H9 (cell line): ENCODE results near the gene ARHGEF9. TPM values are rescaled to one million over a fixed set of nuclear protein-coding genes. Genes with fewer than 3 reads are reported as not detected.
A peak's percentile ranks its signal among the peaks of the same experiment; 100 is the strongest.

Experiments used
- DNase-seq: peaks from one replicate; pipeline ENCODE4 v3.0.0-alpha.2; 2017
- H2AFZ ChIP-seq: one replicate; pipeline ENCODE4 v1.6.1; 2013; ENCODE audit warnings: mild to moderate bottlenecking, low read length, control low read depth, moderate library complexity
- H2AK5ac ChIP-seq: 2 replicates; pipeline ENCODE4 v1.6.1; 2013; ENCODE audit warnings: low read length, control low read depth, mixed read lengths; ENCODE audit not compliant: insufficient read length
- H2BK120ac ChIP-seq: one replicate; pipeline ENCODE4 v1.6.1; 2013; ENCODE audit warnings: low read depth, mild to moderate bottlenecking, low read length, control low read depth, inconsistent platforms; ENCODE audit not compliant: poor library complexity, severe bottlenecking
- H2BK12ac ChIP-seq: 2 replicates; pipeline ENCODE4 v1.6.1; 2013; ENCODE audit warnings: low read length, control low read depth, mixed read lengths, low read depth; ENCODE audit not compliant: insufficient read length
- H2BK15ac ChIP-seq: 2 replicates; pipeline ENCODE4 v1.6.1; 2013; ENCODE audit warnings: low read depth, low read length, control low read depth
- H2BK20ac ChIP-seq: one replicate; pipeline ENCODE4 v1.6.1; 2013; ENCODE audit warnings: low read depth, mild to moderate bottlenecking, low read length, control low read depth, inconsistent platforms; ENCODE audit not compliant: poor library complexity, severe bottlenecking
- H2BK5ac ChIP-seq: 2 replicates; pipeline ENCODE4 v1.6.1; 2013; ENCODE audit warnings: low read length, control low read depth, mixed read lengths; ENCODE audit not compliant: insufficient read length
- H3K14ac ChIP-seq: 2 replicates; pipeline ENCODE4 v1.6.1; 2013; ENCODE audit warnings: low read length, control low read depth; ENCODE audit not compliant: insufficient read depth
- H3K18ac ChIP-seq: 2 replicates; pipeline ENCODE4 v1.6.1; 2013; ENCODE audit warnings: low read depth, mild to moderate bottlenecking, mixed read lengths, low read length, control low read depth; ENCODE audit not compliant: insufficient read length
- H3K23ac ChIP-seq: 2 replicates; pipeline ENCODE4 v1.6.1; 2013; ENCODE audit warnings: low read length, control low read depth, mixed read lengths, low read depth; ENCODE audit not compliant: insufficient read length
- H3K23me2 ChIP-seq: 2 replicates; pipeline ENCODE4 v1.6.1; 2013; ENCODE audit warnings: low read depth, mild to moderate bottlenecking, mixed read lengths, low read length, control low read depth; ENCODE audit not compliant: insufficient read length, poor library complexity, severe bottlenecking
- H3K27ac ChIP-seq: 2 replicates; pipeline ENCODE4 v1.5.1; 2013; ENCODE audit warnings: low read length, control low read depth, mixed read lengths, low read depth; ENCODE audit not compliant: insufficient read length
- H3K27me3 ChIP-seq: 2 replicates; pipeline ENCODE4 v1.6.1; 2013; ENCODE audit warnings: low read length, control low read depth, inconsistent platforms; ENCODE audit not compliant: insufficient read depth
- H3K4ac ChIP-seq: 2 replicates; pipeline ENCODE4 v1.6.1; 2013; ENCODE audit warnings: low read depth, mild to moderate bottlenecking, control low read depth, inconsistent platforms, low read length, moderate library complexity
- H3K4me1 ChIP-seq: 2 replicates; pipeline ENCODE4 v1.6.1; 2013; ENCODE audit warnings: low read length, control low read depth, inconsistent platforms; ENCODE audit not compliant: insufficient read depth
- H3K4me2 ChIP-seq: 2 replicates; pipeline ENCODE4 v1.6.1; 2013; ENCODE audit warnings: low read length, control low read depth, mixed read lengths; ENCODE audit not compliant: insufficient read length, insufficient read depth
- H3K56ac ChIP-seq: 2 replicates; pipeline ENCODE4 v1.6.1; 2013; ENCODE audit warnings: low read depth, mild to moderate bottlenecking, mixed read lengths, low read length, control low read depth; ENCODE audit not compliant: insufficient read length
- H3K79me1 ChIP-seq: 2 replicates; pipeline ENCODE4 v1.6.1; 2013; ENCODE audit warnings: low read depth, mild to moderate bottlenecking, moderate library complexity, low read length, control low read depth, inconsistent platforms; ENCODE audit not compliant: insufficient read depth, poor library complexity, severe bottlenecking
- H3K79me2 ChIP-seq: 2 replicates; pipeline ENCODE4 v1.6.1; 2013; ENCODE audit warnings: low read length, control low read depth, inconsistent platforms; ENCODE audit not compliant: insufficient read depth
- H3K9ac ChIP-seq: 2 replicates; pipeline ENCODE4 v1.6.1; 2013; ENCODE audit warnings: low read length, control low read depth, mixed read lengths; ENCODE audit not compliant: insufficient read length; ENCODE audit errors: extremely low read depth
- H3K9me3 ChIP-seq: one replicate; pipeline ENCODE4 v1.6.1; 2013; ENCODE audit warnings: low read depth, low read length, inconsistent platforms; ENCODE audit not compliant: control insufficient read depth
- H3T11ph ChIP-seq: one replicate; pipeline ENCODE4 v1.6.1; 2013; ENCODE audit warnings: mild to moderate bottlenecking, low read length, control low read depth, inconsistent platforms
- H4K20me1 ChIP-seq: one replicate; pipeline ENCODE4 v1.6.1; 2013; ENCODE audit not compliant: control insufficient read depth, insufficient read length, insufficient read depth
- H4K5ac ChIP-seq: 2 replicates; pipeline ENCODE4 v1.6.1; 2013; ENCODE audit warnings: low read depth, mild to moderate bottlenecking, mixed read lengths, low read length, control low read depth; ENCODE audit not compliant: insufficient read length
- H4K8ac ChIP-seq: replicated peaks from 2 replicates; pipeline ENCODE4 v1.6.1; 2013; ENCODE audit warnings: low read length, control low read depth, mixed read lengths, low read depth; ENCODE audit not compliant: insufficient read length
- H4K91ac ChIP-seq: 2 replicates; pipeline ENCODE4 v1.6.1; 2013; ENCODE audit warnings: low read depth, mild to moderate bottlenecking, moderate library complexity, mixed read lengths, low read length, control low read depth; ENCODE audit not compliant: insufficient read length
- H3K27ac Mint-ChIP-seq, 3 experiments: 2 replicates in 2 of 3; 3 replicates in 1 of 3; pipeline ENCODE4 v1.8.0; 2020 to 2021; ENCODE audit warnings: mixed read lengths in 3 of 3, mild to moderate bottlenecking in 1 of 3, moderate library complexity in 1 of 3
- H3K27me3 Mint-ChIP-seq: 2 replicates; pipeline ENCODE4 v1.8.0; 2021; ENCODE audit warnings: low read depth, mild to moderate bottlenecking, moderate library complexity, mixed read lengths
- H3K36me3 Mint-ChIP-seq, 3 experiments: 2 replicates in 2 of 3; 3 replicates in 1 of 3; pipeline ENCODE4 v1.8.0; 2020 to 2021; ENCODE audit warnings: low read depth in 3 of 3, mixed read lengths in 3 of 3; ENCODE audit not compliant: insufficient read depth in 1 of 3
- H3K4me1 Mint-ChIP-seq, 2 experiments: 2 replicates each; pipeline ENCODE4 v1.8.0; 2020; ENCODE audit warnings: mixed read lengths in 2 of 2
- H3K4me3 Mint-ChIP-seq, 2 experiments: 2 replicates in 1 of 2; 3 replicates in 1 of 2; pipeline ENCODE4 v1.8.0; 2020 to 2021; ENCODE audit warnings: mild to moderate bottlenecking in 2 of 2, mixed read lengths in 2 of 2, moderate library complexity in 1 of 2
- H3K9me3 Mint-ChIP-seq, 2 experiments: 2 replicates in 1 of 2; 3 replicates in 1 of 2; pipeline ENCODE4 v1.8.0; 2020; ENCODE audit warnings: mild to moderate bottlenecking in 2 of 2, mixed read lengths in 2 of 2, moderate library complexity in 1 of 2
- WGBS: extraction: QIAGEN DNeasy Blood & Tissue Kit; methylation state at CpG from one replicate; pipeline ENCODE4 v1.1.7; 2013; ENCODE audit warnings: missing lambda C conversion rate, low lambda C conversion rate, mixed read lengths; ENCODE audit not compliant: insufficient read length; ENCODE audit errors: extremely low coverage; 5-methylcytosine and 5-hydroxymethylcytosine counted together
- total RNA-seq: library from RNA; stranded (reverse); gene quantifications from 2 replicates; pipeline ENCODE4 v1.2.1, GENCODE V29; 2021
- TF ChIP-seq, protein P1 (sequence below): fragments of 200-600 bp; sonication (generic); conservative IDR thresholded peaks from 3 replicates; pipeline ENCODE4 v1.8.0; 2021; ENCODE audit warnings: antibody characterized with exemption, mild to moderate bottlenecking

Gene ARHGEF9
- total RNA-seq, 1 experiment from 2014 or later, result 26.4 TPM

DNA sequence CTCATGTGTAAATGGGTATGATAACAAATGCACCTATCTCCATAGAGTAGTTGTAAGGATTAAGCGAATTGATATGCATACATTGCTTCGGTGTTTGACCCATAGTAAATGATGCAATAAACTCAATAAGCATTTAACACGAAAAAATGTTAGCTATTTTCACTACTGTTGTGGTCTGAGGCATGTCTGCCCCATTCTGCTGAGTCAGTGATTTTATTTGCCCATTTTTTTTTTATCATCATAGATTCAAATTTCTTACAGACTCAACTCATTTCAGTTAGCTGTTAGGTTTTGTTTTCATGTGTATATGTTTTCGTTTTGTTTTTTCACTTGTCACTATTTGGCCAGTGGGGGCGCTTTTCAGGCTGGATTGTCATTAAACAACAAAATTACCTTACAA lies 27.8 kb upstream of the ARHGEF9 start:
- H3K27me3 Mint-ChIP-seq, result no peaks in the 10 kb centered on the region
- WGBS, result no CpG with 5 or more reads among the region's 5 CpGs
- Histone ChIP-seq H3K9ac (no peak overlapping the region), H3K27ac (no peak overlapping the region), H3K23ac (no peak overlapping the region), H2BK5ac (no peak overlapping the region), H3K56ac (no peak overlapping the region), H4K20me1 (no peaks in the 10 kb centered on the region), H3K23me2 (no peaks in the 10 kb centered on the region), H3K79me1 (no peaks in the 10 kb centered on the region), H2AK5ac (no peak overlapping the region), H2BK120ac (no peak overlapping the region), H3T11ph (no peak overlapping the region), H3K4me1 (no peaks in the 10 kb centered on the region), H2AFZ (no peak overlapping the region), H3K27me3 (no peaks in the 10 kb centered on the region), H3K14ac (no peak overlapping the region), H2BK15ac (no peak overlapping the region), H4K8ac (no peak overlapping the region), H3K4ac (no peak overlapping the region), H2BK20ac (no peak overlapping the region), H2BK12ac (no peak overlapping the region), H3K18ac (no peak overlapping the region), H4K91ac (no peak overlapping the region), H3K79me2 (no peaks in the 10 kb centered on the region), H4K5ac (no peak overlapping the region), H3K9me3 (peaks cover 40% of the 10 kb centered on the region), H3K4me2 (no peak overlapping the region)
- TF ChIP-seq, protein P1, sequence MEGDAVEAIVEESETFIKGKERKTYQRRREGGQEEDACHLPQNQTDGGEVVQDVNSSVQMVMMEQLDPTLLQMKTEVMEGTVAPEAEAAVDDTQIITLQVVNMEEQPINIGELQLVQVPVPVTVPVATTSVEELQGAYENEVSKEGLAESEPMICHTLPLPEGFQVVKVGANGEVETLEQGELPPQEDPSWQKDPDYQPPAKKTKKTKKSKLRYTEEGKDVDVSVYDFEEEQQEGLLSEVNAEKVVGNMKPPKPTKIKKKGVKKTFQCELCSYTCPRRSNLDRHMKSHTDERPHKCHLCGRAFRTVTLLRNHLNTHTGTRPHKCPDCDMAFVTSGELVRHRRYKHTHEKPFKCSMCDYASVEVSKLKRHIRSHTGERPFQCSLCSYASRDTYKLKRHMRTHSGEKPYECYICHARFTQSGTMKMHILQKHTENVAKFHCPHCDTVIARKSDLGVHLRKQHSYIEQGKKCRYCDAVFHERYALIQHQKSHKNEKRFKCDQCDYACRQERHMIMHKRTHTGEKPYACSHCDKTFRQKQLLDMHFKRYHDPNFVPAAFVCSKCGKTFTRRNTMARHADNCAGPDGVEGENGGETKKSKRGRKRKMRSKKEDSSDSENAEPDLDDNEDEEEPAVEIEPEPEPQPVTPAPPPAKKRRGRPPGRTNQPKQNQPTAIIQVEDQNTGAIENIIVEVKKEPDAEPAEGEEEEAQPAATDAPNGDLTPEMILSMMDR, result peak; percentile 44; the same call in 2 of the 3 replicates
- peaks cover 0 to 2% (median 0%) of the 10 kb centered on the region in 3 experiments; a peak in 2 of 7 replicates for H3K36me3 Mint-ChIP-seq
- no peak overlapping the region for H3K4me3 Mint-ChIP-seq
- H3K4me1 Mint-ChIP-seq, result peaks cover 2 to 12% of the 10 kb centered on the region in 2 experiments; a peak in 3 of 4 replicates
- DNase-seq, result no peak
- H3K27ac Mint-ChIP-seq, result no peak overlapping the region
- H3K9me3 Mint-ChIP-seq, result peaks cover 49 to 51% of the 10 kb centered on the region in 2 experiments
